HEK293 (cell line): ENCODE data around the gene TUT4.

Source experiments
- CTCF ChIA-PET: fragments of 350-600 bp; formaldehyde crosslinking; extraction: SDS; loops from one replicate; lab custom pipeline; 2021; ENCODE audit warnings: antibody characterized with exemption; lab: Yijun Ruan, JAX
- POLR2A ChIA-PET: fragments of 300-600 bp; formaldehyde crosslinking; extraction: SDS; loops from one replicate; lab custom pipeline; 2020; ENCODE audit warnings: antibody characterized with exemption, inconsistent platforms; lab: Yijun Ruan, JAX
- H3K27ac ChIP-seq: fragments of 200-500 bp; sonication (Bioruptor generic); 2 replicates; pipeline ENCODE4 v1.5.1; 2014; ENCODE audit warnings: low read depth, low read length, control low read depth, inconsistent platforms; ENCODE audit errors: extremely low read depth
- H3K36me3 ChIP-seq, 2 experiments: fragments of 200-500 bp in 1 of 2; sonication (Bioruptor generic) in 1 of 2; 1 replicate in 1 of 2; 2 replicates in 1 of 2; pipeline ENCODE4 v1.5.1; 2014 to 2017; ENCODE audit warnings: inconsistent platforms in 2 of 2, low read length in 2 of 2; ENCODE audit not compliant: control insufficient read depth in 2 of 2, insufficient read depth in 1 of 2
- H3K4me1 ChIP-seq: fragments of 200-500 bp; sonication (Bioruptor generic); 2 replicates; pipeline ENCODE4 v1.5.1; 2014; ENCODE audit warnings: mild to moderate bottlenecking, low read length, inconsistent platforms; ENCODE audit not compliant: control insufficient read depth, insufficient read depth
- H3K4me3 ChIP-seq: 2 replicates; pipeline ENCODE4 v1.5.1; 2011; ENCODE audit warnings: low read depth, mild to moderate bottlenecking, control low read depth, low read length, moderate library complexity
- H3K9me3 ChIP-seq: fragments of 200-500 bp; sonication (Bioruptor generic); 2 replicates; pipeline ENCODE4 v1.5.1; 2014; ENCODE audit warnings: low read depth, low read length, inconsistent platforms; ENCODE audit not compliant: control insufficient read depth, insufficient read depth
- ATF2 ChIP-seq: fragments of 450-650 bp; formaldehyde crosslinking; IDR thresholded peaks from 2 replicates; pipeline ENCODE4 v1.5.1; 2016; ENCODE audit warnings: missing biosample characterization, missing genetic modification characterization, low read depth
- CTCF ChIP-seq: fragments of 450-650 bp; formaldehyde crosslinking; IDR thresholded peaks from 2 replicates; pipeline ENCODE4 v1.5.1; 2016; ENCODE audit warnings: missing biosample characterization, missing genetic modification characterization
- HOXA7 ChIP-seq: sonication (generic); formaldehyde crosslinking; IDR thresholded peaks from 2 replicates; pipeline ENCODE4 v1.8.1; 2022; ENCODE audit warnings: missing genetic modification reagents, borderline replicate concordance
- KLF1 ChIP-seq: fragments of 450-650 bp; formaldehyde crosslinking; IDR thresholded peaks from 2 replicates; pipeline ENCODE4 v1.5.1; 2016; ENCODE audit warnings: missing biosample characterization, missing genetic modification characterization
- PRDM2 ChIP-seq: fragments of 450-650 bp; formaldehyde crosslinking; IDR thresholded peaks from 2 replicates; pipeline ENCODE4 v1.5.1; 2016; ENCODE audit warnings: missing biosample characterization, missing genetic modification characterization, borderline replicate concordance
- PRDM4 ChIP-seq: fragments of 450-650 bp; formaldehyde crosslinking; IDR thresholded peaks from 2 replicates; pipeline ENCODE4 v1.5.1; 2017; ENCODE audit warnings: missing biosample characterization, missing genetic modification characterization
- RBAK ChIP-seq: fragments of 450-650 bp; formaldehyde crosslinking; IDR thresholded peaks from 2 replicates; pipeline ENCODE4 v1.5.1; 2016; ENCODE audit warnings: missing biosample characterization, missing genetic modification characterization
- SP7 ChIP-seq: fragments of 450-650 bp; formaldehyde crosslinking; IDR thresholded peaks from 2 replicates; pipeline ENCODE4 v1.5.1; 2016; ENCODE audit warnings: missing biosample characterization, missing genetic modification characterization
- TRIM28 ChIP-seq: IDR thresholded peaks from 2 replicates; pipeline ENCODE4 v1.6.1; 2011; ENCODE audit warnings: low read length, control low read depth, borderline replicate concordance
- YY2 ChIP-seq: fragments of 450-650 bp; formaldehyde crosslinking; IDR thresholded peaks from 2 replicates; pipeline ENCODE4 v1.5.1; 2016; ENCODE audit warnings: missing biosample characterization, missing genetic modification characterization
- ZNF10 ChIP-seq: fragments of 450-650 bp; formaldehyde crosslinking; IDR thresholded peaks from 2 replicates; pipeline ENCODE4 v1.5.1; 2017; ENCODE audit warnings: missing biosample characterization, missing genetic modification characterization
- ZNF16 ChIP-seq: fragments of 450-650 bp; formaldehyde crosslinking; IDR thresholded peaks from 2 replicates; pipeline ENCODE4 v1.5.1; 2016; ENCODE audit warnings: low read depth, missing biosample characterization, missing genetic modification characterization
- ZNF211 ChIP-seq: fragments of 450-650 bp; formaldehyde crosslinking; IDR thresholded peaks from 2 replicates; pipeline ENCODE4 v1.5.1; 2016; ENCODE audit warnings: low read depth, missing biosample characterization, missing genetic modification characterization
- ZNF223 ChIP-seq: fragments of 450-650 bp; formaldehyde crosslinking; IDR thresholded peaks from 2 replicates; pipeline ENCODE4 v1.5.1; 2016; ENCODE audit warnings: missing biosample characterization, missing genetic modification characterization
- ZNF341 ChIP-seq: fragments of 450-650 bp; formaldehyde crosslinking; IDR thresholded peaks from 2 replicates; pipeline ENCODE4; 2016; ENCODE audit warnings: low read depth, missing biosample characterization, missing genetic modification characterization
- ZNF501 ChIP-seq: fragments of 450-650 bp; formaldehyde crosslinking; IDR thresholded peaks from 2 replicates; pipeline ENCODE4 v1.5.1; 2016; ENCODE audit warnings: missing biosample characterization, missing genetic modification characterization
- ZNF560 ChIP-seq: fragments of 450-650 bp; formaldehyde crosslinking; IDR thresholded peaks from 2 replicates; pipeline ENCODE4 v1.5.1; 2017; ENCODE audit warnings: missing biosample characterization, missing genetic modification characterization, borderline replicate concordance
- ZNF596 ChIP-seq: fragments of 450-650 bp; IDR thresholded peaks from 2 replicates; pipeline ENCODE4 v1.5.0; 2018; ENCODE audit warnings: missing biosample characterization, mild to moderate bottlenecking, missing genetic modification characterization, moderate library complexity
- ZNF623 ChIP-seq: fragments of 450-650 bp; formaldehyde crosslinking; IDR thresholded peaks from 2 replicates; pipeline ENCODE4 v1.5.1; 2016; ENCODE audit warnings: missing biosample characterization, missing genetic modification characterization
- ZNF629 ChIP-seq: fragments of 450-650 bp; formaldehyde crosslinking; IDR thresholded peaks from 2 replicates; pipeline ENCODE4 v1.5.1; 2017; ENCODE audit warnings: missing biosample characterization, missing genetic modification characterization
- ZNF768 ChIP-seq: fragments of 450-650 bp; formaldehyde crosslinking; IDR thresholded peaks from 2 replicates; pipeline ENCODE4 v1.5.1; 2018; ENCODE audit warnings: missing biosample characterization, mild to moderate bottlenecking, missing genetic modification characterization
- ZNF785 ChIP-seq: fragments of 450-650 bp; formaldehyde crosslinking; IDR thresholded peaks from 2 replicates; pipeline ENCODE4 v1.5.1; 2016; ENCODE audit warnings: missing biosample characterization, missing genetic modification characterization
- ZNF843 ChIP-seq: fragments of 450-650 bp; formaldehyde crosslinking; IDR thresholded peaks from 2 replicates; pipeline ENCODE4 v1.5.1; 2016; ENCODE audit warnings: missing biosample characterization, missing genetic modification characterization
- ZXDB ChIP-seq: fragments of 450-650 bp; formaldehyde crosslinking; IDR thresholded peaks from 2 replicates; pipeline ENCODE4 v1.5.1; 2016; ENCODE audit warnings: missing biosample characterization, missing genetic modification characterization

The TUT4 gene

GRCh38 chr1:52416811-52417210 is 136.1 kb downstream of the TUT4 start:
- TF ChIP-seq RBAK (tag by site-specific recombination) (no peak), ZXDB (no peak), ZNF223 (no peak), ZNF501 (no peak), ZNF623 (tag by site-specific recombination) (no peak), ZNF596 (tag by site-specific recombination) (no peak), ATF2 (tag by site-specific recombination) (no peak), ZNF843 (no peak), ZNF785 (no peak), ZNF768 (tag by site-specific recombination) (no peak), KLF1 (tag by site-specific recombination) (no peak), ZNF16 (tag by site-specific recombination) (no peak), ZNF211 (no peak)
- Histone ChIP-seq H3K36me3 (peaks cover 55 to 96% of the 10 kb centered on the region in 2 experiments), H3K4me3 (no peak overlapping the region), H3K27ac (no peak overlapping the region), H3K4me1 (no peaks in the 10 kb centered on the region), H3K9me3 (no peaks in the 10 kb centered on the region)
- ChIA-PET POLR2A (interaction anchor here (0.8 kb wide), 1 partner anchor 13 kb away, joined by 4 read pairs; the partner anchor contains the start of genes ORC1 and PRPF38A), CTCF (interaction anchor here (0.6 kb wide), 1 partner anchor 408 kb away, joined by 4 read pairs; no protein-coding TSS in a partner anchor)

GRCh38 chr1:52414942-52415341 is 137.9 kb downstream of the TUT4 start:
- Histone ChIP-seq H3K4me3 (no peak overlapping the region), H3K36me3 (peaks cover 61 to 95% of the 10 kb centered on the region in 2 experiments), H3K9me3 (no peaks in the 10 kb centered on the region), H3K27ac (no peak overlapping the region), H3K4me1 (no peaks in the 10 kb centered on the region)
- TF ChIP-seq ZNF560 (tag by site-specific recombination) (no peak), ZNF629 (tag by site-specific recombination) (no peak), CTCF (tag by site-specific recombination) (no peak), ZNF341 (no peak), HOXA7 (CRISPR knock-in tag) (no peak), YY2 (tag by site-specific recombination) (no peak), ZNF10 (tag by site-specific recombination) (no peak), PRDM4 (tag by site-specific recombination) (no peak), SP7 (tag by site-specific recombination) (no peak), PRDM2 (tag by site-specific recombination) (no peak), TRIM28 (no peak), ZNF16 (tag by site-specific recombination) (no peak)
- ChIA-PET POLR2A (interaction anchor here (0.6 kb wide), 1 partner anchor 211 kb away, joined by 7 read pairs; no protein-coding TSS in a partner anchor), CTCF (no interaction called here)
